Kidney epithelial cell (primary cell): ENCODE results near the gene TLX2. TPM values are rescaled to one million over a fixed set of nuclear protein-coding genes. Genes with fewer than 3 reads are reported as not detected.
A peak's percentile ranks its signal among the peaks of the same experiment; 100 is the strongest.

Experiments
- DNase-seq: peaks from one replicate; pipeline ENCODE4 v3.0.0-alpha.2; 2010; ENCODE audit warnings: low read depth
- H3K27me3 ChIP-seq: 2 replicates; pipeline ENCODE4 v1.6.0; 2011; ENCODE audit warnings: low read length; ENCODE audit not compliant: control insufficient read depth, insufficient read depth
- H3K36me3 ChIP-seq: 2 replicates; pipeline ENCODE4 v1.5.1; 2011; ENCODE audit warnings: low read length; ENCODE audit not compliant: control insufficient read depth, insufficient read depth
- H3K4me3 ChIP-seq: 2 replicates; pipeline ENCODE4 v1.5.1; 2011; ENCODE audit warnings: low read depth, mild to moderate bottlenecking, control low read depth, low read length
- total RNA-seq: library from RNA; depleted of rRNA; stranded (reverse); fragments of >200 nt; gene quantifications from 2 replicates; pipeline ENCODE4 v1.2.3, GENCODE V29; 2015
- TF ChIP-seq, protein P1 (sequence below): IDR thresholded peaks from 2 replicates; pipeline ENCODE4 v1.5.1; 2011; ENCODE audit warnings: mild to moderate bottlenecking, moderate library complexity, low read length, control low read depth, inconsistent platforms; ENCODE audit not compliant: insufficient read depth, poor library complexity, severe bottlenecking

Gene TLX2
- total RNA-seq, 1 donor from 2014 or later = not detected

DNA sequence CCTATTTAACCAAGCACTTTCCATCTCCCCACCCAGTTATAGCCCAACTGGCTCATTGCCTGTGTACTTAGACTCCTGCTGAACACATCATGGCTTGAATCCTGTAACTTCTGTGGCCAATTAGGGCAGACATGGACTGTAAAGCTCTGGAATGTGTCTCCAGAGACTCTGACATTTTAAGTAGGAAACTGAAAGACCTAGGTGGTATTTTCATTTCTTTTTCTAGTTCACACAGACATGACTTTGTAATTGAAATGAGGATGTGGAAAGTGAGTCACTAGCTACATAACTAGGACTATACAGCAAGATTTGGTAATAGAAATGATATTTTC lies 52.5 kb downstream of the TLX2 start:
- H3K4me3 ChIP-seq = no peak overlapping the region
- TF ChIP-seq, protein P1, sequence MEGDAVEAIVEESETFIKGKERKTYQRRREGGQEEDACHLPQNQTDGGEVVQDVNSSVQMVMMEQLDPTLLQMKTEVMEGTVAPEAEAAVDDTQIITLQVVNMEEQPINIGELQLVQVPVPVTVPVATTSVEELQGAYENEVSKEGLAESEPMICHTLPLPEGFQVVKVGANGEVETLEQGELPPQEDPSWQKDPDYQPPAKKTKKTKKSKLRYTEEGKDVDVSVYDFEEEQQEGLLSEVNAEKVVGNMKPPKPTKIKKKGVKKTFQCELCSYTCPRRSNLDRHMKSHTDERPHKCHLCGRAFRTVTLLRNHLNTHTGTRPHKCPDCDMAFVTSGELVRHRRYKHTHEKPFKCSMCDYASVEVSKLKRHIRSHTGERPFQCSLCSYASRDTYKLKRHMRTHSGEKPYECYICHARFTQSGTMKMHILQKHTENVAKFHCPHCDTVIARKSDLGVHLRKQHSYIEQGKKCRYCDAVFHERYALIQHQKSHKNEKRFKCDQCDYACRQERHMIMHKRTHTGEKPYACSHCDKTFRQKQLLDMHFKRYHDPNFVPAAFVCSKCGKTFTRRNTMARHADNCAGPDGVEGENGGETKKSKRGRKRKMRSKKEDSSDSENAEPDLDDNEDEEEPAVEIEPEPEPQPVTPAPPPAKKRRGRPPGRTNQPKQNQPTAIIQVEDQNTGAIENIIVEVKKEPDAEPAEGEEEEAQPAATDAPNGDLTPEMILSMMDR = no peak
- H3K27me3 ChIP-seq = no peaks in the 10 kb centered on the region
- H3K36me3 ChIP-seq = no peaks in the 10 kb centered on the region
- DNase-seq = peak; percentile 52

Other genes starting within 250 kb of the TLX2 start
- gene SLC4A5, start 171.0 kb upstream of the TLX2 start, total RNA-seq = 1.2 and 1.8 TPM in 2 replicates
- 124 and 129 TPM in 2 replicates for gene DCTN1, start 134.1 kb upstream of the TLX2 start, total RNA-seq
- 3.0 and 4.3 TPM in 2 replicates for gene C2orf81, start 92.8 kb upstream of the TLX2 start, total RNA-seq
- 24.6 and 28.0 TPM in 2 replicates for gene WDR54, start 92.7 kb upstream of the TLX2 start, total RNA-seq
- gene RTKN, start 72.5 kb upstream of the TLX2 start, total RNA-seq = 88.4 and 103 TPM in 2 replicates
- 20.6 and 31.3 TPM in 2 replicates for gene INO80B, start 59.4 kb upstream of the TLX2 start, total RNA-seq
- gene WBP1, start 56.0 kb upstream of the TLX2 start, total RNA-seq = 78.9 and 96.9 TPM in 2 replicates
- gene MOGS, start 49.1 kb upstream of the TLX2 start, total RNA-seq = 68.1 and 70.9 TPM in 2 replicates
- 18.7 and 24.6 TPM in 2 replicates for gene MRPL53, start 41.8 kb upstream of the TLX2 start, total RNA-seq
- 4.4 and 9.5 TPM in 2 replicates for gene CCDC142, start 31.5 kb upstream of the TLX2 start, total RNA-seq
- gene TTC31, start 31.4 kb upstream of the TLX2 start, total RNA-seq = 19.1 and 20.3 TPM in 2 replicates
- 1.9 and 3.4 TPM in 2 replicates for gene LBX2, start 14.8 kb upstream of the TLX2 start, total RNA-seq
- 17.1 and 19.3 TPM in 2 replicates for gene PCGF1, start 6.8 kb upstream of the TLX2 start, total RNA-seq
- not detected in 2 replicates for gene DQX1, start 11.8 kb downstream of the TLX2 start, total RNA-seq
- gene AUP1, start 15.3 kb downstream of the TLX2 start, total RNA-seq = 143 TPM in 2 replicates
- gene HTRA2, start 15.5 kb downstream of the TLX2 start, total RNA-seq = 35.1 and 36.0 TPM in 2 replicates
- 3.3 and 4.2 TPM in 2 replicates for gene LOXL3, start 39.5 kb downstream of the TLX2 start, total RNA-seq
- 23.6 and 27.7 TPM in 2 replicates for gene DOK1, start 40.3 kb downstream of the TLX2 start, total RNA-seq
- gene M1AP, start 133.9 kb downstream of the TLX2 start, total RNA-seq = 1.3 and 1.6 TPM in 2 replicates
- gene SEMA4F, start 139.8 kb downstream of the TLX2 start, total RNA-seq = 11.2 and 16.4 TPM in 2 replicates